ENCODE measurements around the gene CNN2.

GRCh38 chr19:1016647-1017114 is 9.7 kb upstream of the CNN2 start:
- TF ChIP-seq CTCF (IDR thresholded peaks at IDR 0.05; ENCODE audit: low read length) (no peak), EZH2phosphoT487 (IDR thresholded peaks at IDR 0.05; ENCODE audit: low read length) (no peak)

All from MM.1S (cell line).